Activated naive CD4-positive, alpha-beta T cell treated with Interleukin-2 at 50 U/mL for 16 hours (primary cell): ENCODE measurements around the gene TNFAIP6.

ENCODE experiments used
- DNase-seq: peaks from one replicate; pipeline ENCODE4 v3.0.0-alpha.2; 2020

Gene TNFAIP6

DNA sequence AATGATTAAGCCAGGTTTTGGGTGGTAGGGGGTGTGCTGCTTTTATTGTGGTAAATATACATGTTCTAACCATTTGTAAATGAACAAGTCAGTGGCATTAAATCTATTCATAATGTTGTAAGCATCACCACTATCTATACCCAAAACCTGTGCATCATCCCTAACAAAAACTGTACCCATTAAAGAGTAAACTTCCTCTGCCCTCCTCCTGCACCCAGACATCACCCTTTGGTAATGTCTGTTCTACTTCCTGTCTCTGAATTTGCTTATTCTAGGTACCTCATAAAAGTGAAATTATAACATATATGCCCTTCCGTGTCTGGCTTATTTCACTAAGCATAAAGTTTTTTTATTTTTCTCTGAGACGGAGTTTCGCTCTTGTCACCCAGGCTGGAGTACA, 66.4 kb downstream of the TNFAIP6 start:
- DNase-seq: no peak
